GM23338 (cell line): ENCODE measurements around the gene PTPRN2. TPM values are rescaled to one million over a fixed set of nuclear protein-coding genes. Genes with fewer than 3 reads are reported as not detected.

Source experiments
- ATAC-seq: fragments of 200-7000 bp; cut with Tn5 transposase; 3 replicates; pipeline ENCODE4 v1.9.1; 2020
- DNase-seq: peaks from one replicate; pipeline ENCODE4 v3.0.0-alpha.2; 2015; ENCODE audit warnings: low spot score
- H2AFZ ChIP-seq: fragments of 200-600 bp; sonication (generic); 2 replicates; pipeline ENCODE4 v1.8.0; 2016; ENCODE audit warnings: antibody characterized with exemption, mild to moderate bottlenecking, moderate library complexity
- H3F3A ChIP-seq: fragments of 200-600 bp; sonication (generic); replicated peaks from 2 replicates; pipeline ENCODE4 v1.8.0; 2017; ENCODE audit warnings: antibody characterized with exemption, mixed run types, low read depth
- H3K27ac ChIP-seq: fragments of 200-600 bp; sonication (generic); 2 replicates; pipeline ENCODE4 v1.6.1; 2016; ENCODE audit warnings: low read depth
- H3K27me3 ChIP-seq: fragments of 200-600 bp; sonication (generic); 2 replicates; pipeline ENCODE4 v1.8.0; 2016; ENCODE audit warnings: mild to moderate bottlenecking, mixed run types, moderate library complexity; ENCODE audit not compliant: insufficient read depth
- H3K36me3 ChIP-seq: fragments of 200-600 bp; sonication (generic); 2 replicates; pipeline ENCODE4 v1.8.0; 2016; ENCODE audit warnings: mild to moderate bottlenecking; ENCODE audit not compliant: insufficient read depth
- H3K4me1 ChIP-seq: fragments of 200-600 bp; sonication (generic); 2 replicates; pipeline ENCODE4 v1.8.0; 2016; ENCODE audit warnings: mild to moderate bottlenecking, moderate library complexity; ENCODE audit not compliant: insufficient read depth
- H3K4me2 ChIP-seq: fragments of 200-600 bp; sonication (generic); 2 replicates; pipeline ENCODE4 v1.7.1; 2017; ENCODE audit warnings: mixed run types
- H3K4me3 ChIP-seq: fragments of 200-600 bp; sonication (generic); 2 replicates; pipeline ENCODE4 v1.6.1; 2016; ENCODE audit warnings: mixed run types
- H3K79me2 ChIP-seq: fragments of 200-600 bp; sonication (generic); replicated peaks from 2 replicates; pipeline ENCODE4 v1.8.0; 2017; ENCODE audit warnings: mild to moderate bottlenecking; ENCODE audit not compliant: insufficient read depth
- H3K9me2 ChIP-seq: fragments of 200-600 bp; sonication (generic); 2 replicates; pipeline ENCODE4 v1.8.0; 2017; ENCODE audit not compliant: insufficient read depth
- H4K20me1 ChIP-seq: fragments of 200-600 bp; sonication (generic); replicated peaks from 2 replicates; pipeline ENCODE4 v1.8.0; 2017; ENCODE audit warnings: mild to moderate bottlenecking; ENCODE audit not compliant: insufficient read depth
- H3K27ac Mint-ChIP-seq: 2 replicates; pipeline ENCODE4 v1.8.0; 2020; ENCODE audit warnings: inconsistent platforms, mild to moderate bottlenecking, moderate library complexity, mixed read lengths
- H3K27me3 Mint-ChIP-seq: 3 replicates; pipeline ENCODE4 v1.8.0; 2022; ENCODE audit warnings: low read depth, mild to moderate bottlenecking, moderate library complexity, mixed read lengths, inconsistent platforms; ENCODE audit not compliant: insufficient read depth, poor library complexity
- H3K36me3 Mint-ChIP-seq: 3 replicates; pipeline ENCODE4 v1.8.0; 2021; ENCODE audit warnings: low read depth, mild to moderate bottlenecking, inconsistent platforms, moderate library complexity, mixed read lengths
- H3K4me1 Mint-ChIP-seq: 3 replicates; pipeline ENCODE4 v1.8.0; 2020; ENCODE audit warnings: mild to moderate bottlenecking, inconsistent platforms, mixed read lengths
- H3K4me3 Mint-ChIP-seq: 3 replicates; pipeline ENCODE4 v1.8.0; 2021; ENCODE audit warnings: moderate library complexity, mild to moderate bottlenecking, inconsistent platforms, mixed read lengths
- H3K9me3 Mint-ChIP-seq: 3 replicates; pipeline ENCODE4 v1.8.0; 2020; ENCODE audit warnings: moderate library complexity, mild to moderate bottlenecking, inconsistent platforms, mixed read lengths
- CREB1 ChIP-seq: fragments of 250-450 bp; sonication (Bioruptor Pico); IDR thresholded peaks from 2 replicates; pipeline ENCODE4 v1.5.0; 2020; ENCODE audit warnings: low read depth, mild to moderate bottlenecking, moderate library complexity
- CTCF ChIP-seq, 2 experiments: fragments of 200-600 bp in 1 of 2; sonication (generic) in 1 of 2; conservative IDR thresholded peaks; 2 replicates each; pipeline versions ENCODE4 v1.5.1 to v1.6.1; 2016 to 2017; ENCODE audit warnings: antibody characterized with exemption in 2 of 2, low read depth in 2 of 2, mild to moderate bottlenecking in 2 of 2, moderate library complexity in 1 of 2
- EZH2 ChIP-seq: fragments of 200-600 bp; sonication (generic); IDR thresholded peaks from one replicate; pipeline ENCODE4 v1.8.0; 2017; ENCODE audit warnings: antibody characterized with exemption, mild to moderate bottlenecking, low read depth; ENCODE audit not compliant: unreplicated experiment
- EZH2phosphoT487 ChIP-seq: fragments of 200-600 bp; sonication (generic); IDR thresholded peaks from one replicate; pipeline ENCODE4 v1.8.1; 2018; ENCODE audit warnings: antibody characterized with exemption; ENCODE audit not compliant: unreplicated experiment
- JUNB ChIP-seq: IDR thresholded peaks from one replicate; pipeline ENCODE4 v1.6.1; 2016; ENCODE audit warnings: antibody characterized with exemption; ENCODE audit not compliant: unreplicated experiment
- REST ChIP-seq: IDR thresholded peaks from one replicate; pipeline ENCODE4 v1.6.1; 2018; ENCODE audit warnings: antibody characterized with exemption; ENCODE audit not compliant: unreplicated experiment
- ZNF114 ChIP-seq: fragments of 250-450 bp; sonication (Bioruptor Pico); IDR thresholded peaks from 2 replicates; pipeline ENCODE4 v1.5.0; 2020; ENCODE audit warnings: mild to moderate bottlenecking, moderate library complexity
- polyA plus RNA-seq: library from polyadenylated mRNA; unstranded; fragments of >200 nt; fragmentation: Nextera tagmentation; extraction: Ambion mirVana; gene quantifications from 2 replicates; pipeline ENCODE4 v1.2.1, GENCODE V29; 2016
- total RNA-seq: library from RNA; depleted of rRNA; stranded (reverse); fragments of >200 nt; shearing (Covaris generic); gene quantifications from 2 replicates; pipeline ENCODE4 v1.2.3, GENCODE V29; 2014

PTPRN2 gene
- total and polyA plus RNA-seq, 2 experiments from 2014 or later, result 0.87 to 4.0 TPM

- TF ChIP-seq EZH2phosphoT487 (no peak), ZNF114 (CRISPR knock-in tag) (no peak), CREB1 (CRISPR knock-in tag) (no peak), REST (no peak)
These were observed 1027.4 kb downstream of the PTPRN2 start (continued) for GRCh38 chr7:157560258-157560654.

- H3K27me3 Mint-ChIP-seq, result peaks cover 7% of the 10 kb centered on the region
- no peak overlapping the region for H3K4me3 Mint-ChIP-seq
- H3K4me1 Mint-ChIP-seq, result no peaks in the 10 kb centered on the region
- Histone ChIP-seq H3K4me3 (no peak overlapping the region), H3K79me2 (no peaks in the 10 kb centered on the region), H2AFZ (no peak overlapping the region), H3K36me3 (no peaks in the 10 kb centered on the region), H3K9me2 (no peaks in the 10 kb centered on the region), H3K4me2 (no peak overlapping the region), H3K27ac (no peak overlapping the region), H4K20me1 (no peaks in the 10 kb centered on the region), H3K27me3 (no peaks in the 10 kb centered on the region), H3K4me1 (no peaks in the 10 kb centered on the region), H3F3A (peaks cover 11% of the 10 kb centered on the region)
- no peak for DNase-seq
- peaks cover 24% of the 10 kb centered on the region for H3K36me3 Mint-ChIP-seq
- ATAC-seq, result no peak
- TF ChIP-seq EZH2phosphoT487, result no peak
- H3K27ac Mint-ChIP-seq, result no peak overlapping the region
- no peaks in the 10 kb centered on the region; the same call in 1 of the 3 replicates for H3K9me3 Mint-ChIP-seq
These were observed 1027.9 kb downstream of the PTPRN2 start for GRCh38 chr7:157559596-157560257.

GRCh38 chr7:157558875-157559595 lies 1028.6 kb downstream of the PTPRN2 start:
- Histone ChIP-seq H3K9me2 (no peaks in the 10 kb centered on the region), H3F3A (peaks cover 11% of the 10 kb centered on the region), H3K27me3 (no peaks in the 10 kb centered on the region), H2AFZ (no peak overlapping the region), H3K4me3 (no peak overlapping the region), H3K27ac (no peak overlapping the region), H3K4me1 (no peaks in the 10 kb centered on the region), H3K36me3 (no peaks in the 10 kb centered on the region), H3K4me2 (no peak overlapping the region), H4K20me1 (no peaks in the 10 kb centered on the region), H3K79me2 (no peaks in the 10 kb centered on the region)
- no peak for DNase-seq
- ATAC-seq, result no peak
- no peak overlapping the region for H3K4me3 Mint-ChIP-seq
- no peaks in the 10 kb centered on the region for H3K4me1 Mint-ChIP-seq
- no peaks in the 10 kb centered on the region; the same call in 1 of the 3 replicates for H3K9me3 Mint-ChIP-seq
- H3K27ac Mint-ChIP-seq, result no peak overlapping the region
- peaks cover 18% of the 10 kb centered on the region; the same call in 2 of the 3 replicates for H3K36me3 Mint-ChIP-seq
- H3K27me3 Mint-ChIP-seq, result peaks cover 7% of the 10 kb centered on the region
- no peak for TF ChIP-seq CTCF (conservative IDR thresholded peaks at IDR 0.05; ENCODE audit: low read depth in 2 of 2)
- no peak for TF ChIP-seq EZH2
- no peak for TF ChIP-seq JUNB
